Ovary (tissue), 3 donors: ENCODE data around the gene NPAP1.

Source experiments
- CTCF ChIP-seq, 3 donors: fragments of 450-650 bp in 2 of 3; fragments of 200-600 bp in 1 of 3; IDR thresholded peaks; one replicate each; pipeline versions ENCODE4 v1.5.1 to v1.8.0; 2016 to 2022; ENCODE audit warnings: antibody characterized with exemption in 3 of 3, mild to moderate bottlenecking in 1 of 3
- POLR2A ChIP-seq: fragments of 450-650 bp; IDR thresholded peaks from one replicate; pipeline ENCODE4 v1.6.1; 2017; ENCODE audit warnings: antibody characterized with exemption, mild to moderate bottlenecking, moderate library complexity
- donor health status: DM: no; HTN: no; CAD: no.

GRCh38 chr15:24718289-24719082 is 42.9 kb downstream of the NPAP1 start:
- TF ChIP-seq CTCF (IDR thresholded peaks at IDR 0.05) (no peak), POLR2A (no peak)
